Fibroblast of lung (primary cell): Measurements from ENCODE around the gene SPSB2. TPM values are rescaled to one million over a fixed set of nuclear protein-coding genes. Genes with fewer than 3 reads are reported as not detected.
A peak's percentile ranks its signal among the peaks of the same experiment; 100 is the strongest.

Experiments
- DNase-seq, 2 donors: peaks; one replicate each; pipeline versions ENCODE4 v3.0.0 to v3.0.0-alpha.2; 2010; ENCODE audit warnings: low read depth in 2 of 2
- H2AFZ ChIP-seq: 2 replicates; pipeline ENCODE4 v1.5.1; 2012; ENCODE audit warnings: low read length, control low read depth, inconsistent platforms
- H3K27ac ChIP-seq: 2 replicates; pipeline ENCODE4 v1.5.1; 2011; ENCODE audit warnings: low read length, control low read depth; ENCODE audit not compliant: insufficient read depth
- H3K27me3 ChIP-seq: 2 replicates; pipeline ENCODE4 v1.5.1; 2011; ENCODE audit warnings: mild to moderate bottlenecking, low read length; ENCODE audit not compliant: control insufficient read depth, insufficient read depth
- H3K36me3 ChIP-seq: 2 replicates; pipeline ENCODE4 v1.5.1; 2011; ENCODE audit warnings: low read length; ENCODE audit not compliant: control insufficient read depth, insufficient read depth
- H3K4me1 ChIP-seq: 2 replicates; pipeline ENCODE4 v1.5.1; 2011; ENCODE audit warnings: low read length; ENCODE audit not compliant: control insufficient read depth, insufficient read depth; ENCODE audit errors: extremely low read depth
- H3K4me2 ChIP-seq: 2 replicates; pipeline ENCODE4 v1.5.1; 2011; ENCODE audit warnings: low read length, control low read depth; ENCODE audit not compliant: insufficient read depth; ENCODE audit errors: extremely low read depth
- H3K4me3 ChIP-seq, 4 experiments: fragments of 200-600 bp in 1 of 4; sonication (generic) in 1 of 4; replicated peaks in 1 of 4; 2 replicates each; pipeline ENCODE4 v1.5.1; 2011 to 2016; ENCODE audit warnings: low read length in 4 of 4, low read depth in 3 of 4, mild to moderate bottlenecking in 3 of 4, control low read depth in 2 of 4, inconsistent platforms in 1 of 4, mixed read lengths in 1 of 4; ENCODE audit not compliant: insufficient read depth in 1 of 4; ENCODE audit errors: control extremely low read depth in 1 of 4
- H3K79me2 ChIP-seq: 2 replicates; pipeline ENCODE4 v1.5.1; 2012; ENCODE audit warnings: mild to moderate bottlenecking, low read length, inconsistent platforms; ENCODE audit not compliant: control insufficient read depth, insufficient read depth
- H3K9ac ChIP-seq: 2 replicates; pipeline ENCODE4 v1.5.1; 2011; ENCODE audit warnings: mild to moderate bottlenecking, low read length, control low read depth; ENCODE audit not compliant: insufficient read depth
- H3K9me3 ChIP-seq: 2 replicates; pipeline ENCODE4 v1.5.1; 2012; ENCODE audit warnings: low read depth, low read length; ENCODE audit not compliant: control insufficient read depth, insufficient read depth
- H4K20me1 ChIP-seq: 2 replicates; pipeline ENCODE4 v1.5.1; 2011; ENCODE audit warnings: low read length; ENCODE audit not compliant: control insufficient read depth, insufficient read depth; ENCODE audit errors: extremely low read depth
- CTCF ChIP-seq, 2 donors: IDR thresholded peaks in 1 of 2; conservative IDR thresholded peaks in 1 of 2; 1 replicate in 1 of 2; 2 replicates in 1 of 2; pipeline ENCODE4 v1.5.1; 2011 to 2012; ENCODE audit warnings: low read length in 2 of 2, control low read depth in 1 of 2, inconsistent platforms in 1 of 2, low read depth in 1 of 2, mild to moderate bottlenecking in 1 of 2
- EZH2 ChIP-seq: IDR thresholded peaks from 2 replicates; pipeline ENCODE4 v1.5.1; 2012; ENCODE audit warnings: low read length, control low read depth, mild to moderate bottlenecking; ENCODE audit errors: missing control alignments
- polyA plus RNA-seq, 2 donors: library from polyadenylated mRNA; depleted of rRNA in 1 of 2; stranded (reverse) in 1 of 2; unstranded in 1 of 2; fragments of >200 nt; gene quantifications; 2 replicates each; pipeline ENCODE4 v1.2.1, GENCODE V29; 2011 to 2012; ENCODE audit warnings: missing spikeins in 1 of 2
- total RNA-seq: library from RNA; depleted of rRNA; stranded (reverse); fragments of >200 nt; gene quantifications from 2 replicates; pipeline ENCODE4 v1.2.1, GENCODE V29; 2014

The SPSB2 gene
- total and polyA plus RNA-seq, 2 donors (not counting 1 experiment from before 2014, with no cell fraction given), result 1.8 to 12.7 TPM

GRCh38 chr12:6902448-6902847 lies 29.3 kb upstream of the SPSB2 start:
- H3K27me3 ChIP-seq, result no peaks in the 10 kb centered on the region
- no peaks in the 10 kb centered on the region for H3K9me3 ChIP-seq
- H3K79me2 ChIP-seq, result no peaks in the 10 kb centered on the region
- no peak overlapping the region for H3K27ac ChIP-seq
- no peak for DNase-seq
- no peaks in the 10 kb centered on the region for H4K20me1 ChIP-seq
- H3K4me1 ChIP-seq, result peaks cover 2% of the 10 kb centered on the region
- H2AFZ ChIP-seq, result no peak overlapping the region
- TF ChIP-seq CTCF (conservative IDR thresholded peaks at IDR 0.05 in 1 of 2, IDR thresholded peaks at IDR 0.05 in 1 of 2; ENCODE audit: low read depth in 1 of 2, low read length in 2 of 2) (no peak), EZH2 (no peak)
- no peaks in the 10 kb centered on the region for H3K36me3 ChIP-seq
- H3K9ac ChIP-seq, result no peak overlapping the region
- no peak overlapping the region for H3K4me2 ChIP-seq
- H3K4me3 ChIP-seq, result no peak overlapping the region

- TF ChIP-seq EZH2 (no peak), CTCF (conservative IDR thresholded peaks at IDR 0.05 in 1 of 2, IDR thresholded peaks at IDR 0.05 in 1 of 2; ENCODE audit: low read depth in 1 of 2, low read length in 2 of 2) (no peak)
- no peaks in the 10 kb centered on the region for H3K4me1 ChIP-seq
- no peak overlapping the region for H3K27ac ChIP-seq
- no peaks in the 10 kb centered on the region for H3K79me2 ChIP-seq
- peak; percentile 61 to 81 for DNase-seq
- H2AFZ ChIP-seq, result no peak overlapping the region
- no peak overlapping the region for H3K4me2 ChIP-seq
- no peak overlapping the region for H3K9ac ChIP-seq
- H3K36me3 ChIP-seq, result no peaks in the 10 kb centered on the region
- no peak overlapping the region for H3K4me3 ChIP-seq
- H4K20me1 ChIP-seq, result no peaks in the 10 kb centered on the region
- no peaks in the 10 kb centered on the region for H3K9me3 ChIP-seq
- H3K27me3 ChIP-seq, result no peaks in the 10 kb centered on the region
Observed at GRCh38 chr12:6899837-6900519, 26.9 kb upstream of the SPSB2 start.

- Histone ChIP-seq H3K9ac (no peak overlapping the region), H3K36me3 (no peaks in the 10 kb centered on the region), H2AFZ (no peak overlapping the region), H4K20me1 (no peaks in the 10 kb centered on the region), H3K4me1 (no peaks in the 10 kb centered on the region), H3K27me3 (no peaks in the 10 kb centered on the region), H3K4me3 (no peak overlapping the region), H3K79me2 (no peaks in the 10 kb centered on the region), H3K27ac (no peak overlapping the region), H3K9me3 (no peaks in the 10 kb centered on the region), H3K4me2 (no peak overlapping the region)
- no peak for DNase-seq
- no peak for TF ChIP-seq EZH2
- no peak for TF ChIP-seq CTCF (conservative IDR thresholded peaks at IDR 0.05 in 1 of 2, IDR thresholded peaks at IDR 0.05 in 1 of 2; ENCODE audit: low read depth in 1 of 2, low read length in 2 of 2)
Observed at GRCh38 chr12:6899427-6899826, 26.3 kb upstream of the SPSB2 start.
